GM23338 (cell line): ENCODE results near the gene LRWD1. TPM values are rescaled to one million over a fixed set of nuclear protein-coding genes. Genes with fewer than 3 reads are reported as not detected.

ENCODE experiments used
- ATAC-seq: fragments of 200-7000 bp; cut with Tn5 transposase; 3 replicates; pipeline ENCODE4 v1.9.1; 2020
- DNase-seq: peaks from one replicate; pipeline ENCODE4 v3.0.0-alpha.2; 2015; ENCODE audit warnings: low spot score
- H2AFZ ChIP-seq: fragments of 200-600 bp; sonication (generic); 2 replicates; pipeline ENCODE4 v1.8.0; 2016; ENCODE audit warnings: antibody characterized with exemption, mild to moderate bottlenecking, moderate library complexity
- H3F3A ChIP-seq: fragments of 200-600 bp; sonication (generic); replicated peaks from 2 replicates; pipeline ENCODE4 v1.8.0; 2017; ENCODE audit warnings: antibody characterized with exemption, mixed run types, low read depth
- H3K27ac ChIP-seq: fragments of 200-600 bp; sonication (generic); 2 replicates; pipeline ENCODE4 v1.6.1; 2016; ENCODE audit warnings: low read depth
- H3K27me3 ChIP-seq: fragments of 200-600 bp; sonication (generic); 2 replicates; pipeline ENCODE4 v1.8.0; 2016; ENCODE audit warnings: mild to moderate bottlenecking, mixed run types, moderate library complexity; ENCODE audit not compliant: insufficient read depth
- H3K36me3 ChIP-seq: fragments of 200-600 bp; sonication (generic); 2 replicates; pipeline ENCODE4 v1.8.0; 2016; ENCODE audit warnings: mild to moderate bottlenecking; ENCODE audit not compliant: insufficient read depth
- H3K4me1 ChIP-seq: fragments of 200-600 bp; sonication (generic); 2 replicates; pipeline ENCODE4 v1.8.0; 2016; ENCODE audit warnings: mild to moderate bottlenecking, moderate library complexity; ENCODE audit not compliant: insufficient read depth
- H3K4me2 ChIP-seq: fragments of 200-600 bp; sonication (generic); 2 replicates; pipeline ENCODE4 v1.7.1; 2017; ENCODE audit warnings: mixed run types
- H3K4me3 ChIP-seq: fragments of 200-600 bp; sonication (generic); 2 replicates; pipeline ENCODE4 v1.6.1; 2016; ENCODE audit warnings: mixed run types
- H3K79me2 ChIP-seq: fragments of 200-600 bp; sonication (generic); replicated peaks from 2 replicates; pipeline ENCODE4 v1.8.0; 2017; ENCODE audit warnings: mild to moderate bottlenecking; ENCODE audit not compliant: insufficient read depth
- H3K9me2 ChIP-seq: fragments of 200-600 bp; sonication (generic); 2 replicates; pipeline ENCODE4 v1.8.0; 2017; ENCODE audit not compliant: insufficient read depth
- H4K20me1 ChIP-seq: fragments of 200-600 bp; sonication (generic); replicated peaks from 2 replicates; pipeline ENCODE4 v1.8.0; 2017; ENCODE audit warnings: mild to moderate bottlenecking; ENCODE audit not compliant: insufficient read depth
- H3K27ac Mint-ChIP-seq: 2 replicates; pipeline ENCODE4 v1.8.0; 2020; ENCODE audit warnings: inconsistent platforms, mild to moderate bottlenecking, moderate library complexity, mixed read lengths
- H3K27me3 Mint-ChIP-seq: 3 replicates; pipeline ENCODE4 v1.8.0; 2022; ENCODE audit warnings: low read depth, mild to moderate bottlenecking, moderate library complexity, mixed read lengths, inconsistent platforms; ENCODE audit not compliant: insufficient read depth, poor library complexity
- H3K36me3 Mint-ChIP-seq: 3 replicates; pipeline ENCODE4 v1.8.0; 2021; ENCODE audit warnings: low read depth, mild to moderate bottlenecking, inconsistent platforms, moderate library complexity, mixed read lengths
- H3K4me1 Mint-ChIP-seq: 3 replicates; pipeline ENCODE4 v1.8.0; 2020; ENCODE audit warnings: mild to moderate bottlenecking, inconsistent platforms, mixed read lengths
- H3K4me3 Mint-ChIP-seq: 3 replicates; pipeline ENCODE4 v1.8.0; 2021; ENCODE audit warnings: moderate library complexity, mild to moderate bottlenecking, inconsistent platforms, mixed read lengths
- H3K9me3 Mint-ChIP-seq: 3 replicates; pipeline ENCODE4 v1.8.0; 2020; ENCODE audit warnings: moderate library complexity, mild to moderate bottlenecking, inconsistent platforms, mixed read lengths
- CREB1 ChIP-seq: fragments of 250-450 bp; sonication (Bioruptor Pico); IDR thresholded peaks from 2 replicates; pipeline ENCODE4 v1.5.0; 2020; ENCODE audit warnings: low read depth, mild to moderate bottlenecking, moderate library complexity
- EZH2 ChIP-seq: fragments of 200-600 bp; sonication (generic); IDR thresholded peaks from one replicate; pipeline ENCODE4 v1.8.0; 2017; ENCODE audit warnings: antibody characterized with exemption, mild to moderate bottlenecking, low read depth; ENCODE audit not compliant: unreplicated experiment
- EZH2phosphoT487 ChIP-seq: fragments of 200-600 bp; sonication (generic); IDR thresholded peaks from one replicate; pipeline ENCODE4 v1.8.1; 2018; ENCODE audit warnings: antibody characterized with exemption; ENCODE audit not compliant: unreplicated experiment
- JUNB ChIP-seq: IDR thresholded peaks from one replicate; pipeline ENCODE4 v1.6.1; 2016; ENCODE audit warnings: antibody characterized with exemption; ENCODE audit not compliant: unreplicated experiment
- NANOG ChIP-seq: IDR thresholded peaks from 2 replicates; pipeline ENCODE4 v1.6.1; 2016; ENCODE audit warnings: antibody characterized with exemption, borderline replicate concordance
- POLR2AphosphoS5 ChIP-seq: IDR thresholded peaks from 2 replicates; pipeline ENCODE4 v1.6.1; 2016; ENCODE audit warnings: antibody characterized with exemption, low read depth
- STAT1 ChIP-seq: IDR thresholded peaks from one replicate; pipeline ENCODE4 v1.6.1; 2016; ENCODE audit warnings: antibody characterized with exemption; ENCODE audit not compliant: unreplicated experiment
- ZNF114 ChIP-seq: fragments of 250-450 bp; sonication (Bioruptor Pico); IDR thresholded peaks from 2 replicates; pipeline ENCODE4 v1.5.0; 2020; ENCODE audit warnings: mild to moderate bottlenecking, moderate library complexity
- ZNF331 ChIP-seq: fragments of 250-450 bp; sonication (Bioruptor Pico); IDR thresholded peaks from 2 replicates; pipeline ENCODE4 v1.5.0; 2020; ENCODE audit warnings: low read depth, mild to moderate bottlenecking, moderate library complexity
- polyA plus RNA-seq: library from polyadenylated mRNA; unstranded; fragments of >200 nt; fragmentation: Nextera tagmentation; extraction: Ambion mirVana; gene quantifications from 2 replicates; pipeline ENCODE4 v1.2.1, GENCODE V29; 2016
- total RNA-seq: library from RNA; depleted of rRNA; stranded (reverse); fragments of >200 nt; shearing (Covaris generic); gene quantifications from 2 replicates; pipeline ENCODE4 v1.2.3, GENCODE V29; 2014
- TF ChIP-seq, protein P1 (sequence below): IDR thresholded peaks from one replicate; pipeline ENCODE4 v1.6.1; 2018; ENCODE audit warnings: antibody characterized with exemption; ENCODE audit not compliant: unreplicated experiment
- TF ChIP-seq, protein P2 (sequence below): fragments of 250-450 bp; sonication (Bioruptor Pico); IDR thresholded peaks from 2 replicates; pipeline ENCODE4 v1.5.0; 2020; ENCODE audit warnings: mild to moderate bottlenecking, moderate library complexity
- TF ChIP-seq, protein P3 (sequence below), 2 experiments: fragments of 200-600 bp in 1 of 2; sonication (generic) in 1 of 2; conservative IDR thresholded peaks; 2 replicates each; pipeline versions ENCODE4 v1.5.1 to v1.6.1; 2016 to 2017; ENCODE audit warnings: antibody characterized with exemption in 2 of 2, low read depth in 2 of 2, mild to moderate bottlenecking in 2 of 2, moderate library complexity in 1 of 2
- TF ChIP-seq, protein P4 (sequence below): IDR thresholded peaks from 2 replicates; pipeline ENCODE4 v1.6.1; 2016; ENCODE audit warnings: antibody characterized with exemption

LRWD1 gene
- total and polyA plus RNA-seq, 2 experiments from 2014 or later, result 24.0 to 55.2 TPM

DNA sequence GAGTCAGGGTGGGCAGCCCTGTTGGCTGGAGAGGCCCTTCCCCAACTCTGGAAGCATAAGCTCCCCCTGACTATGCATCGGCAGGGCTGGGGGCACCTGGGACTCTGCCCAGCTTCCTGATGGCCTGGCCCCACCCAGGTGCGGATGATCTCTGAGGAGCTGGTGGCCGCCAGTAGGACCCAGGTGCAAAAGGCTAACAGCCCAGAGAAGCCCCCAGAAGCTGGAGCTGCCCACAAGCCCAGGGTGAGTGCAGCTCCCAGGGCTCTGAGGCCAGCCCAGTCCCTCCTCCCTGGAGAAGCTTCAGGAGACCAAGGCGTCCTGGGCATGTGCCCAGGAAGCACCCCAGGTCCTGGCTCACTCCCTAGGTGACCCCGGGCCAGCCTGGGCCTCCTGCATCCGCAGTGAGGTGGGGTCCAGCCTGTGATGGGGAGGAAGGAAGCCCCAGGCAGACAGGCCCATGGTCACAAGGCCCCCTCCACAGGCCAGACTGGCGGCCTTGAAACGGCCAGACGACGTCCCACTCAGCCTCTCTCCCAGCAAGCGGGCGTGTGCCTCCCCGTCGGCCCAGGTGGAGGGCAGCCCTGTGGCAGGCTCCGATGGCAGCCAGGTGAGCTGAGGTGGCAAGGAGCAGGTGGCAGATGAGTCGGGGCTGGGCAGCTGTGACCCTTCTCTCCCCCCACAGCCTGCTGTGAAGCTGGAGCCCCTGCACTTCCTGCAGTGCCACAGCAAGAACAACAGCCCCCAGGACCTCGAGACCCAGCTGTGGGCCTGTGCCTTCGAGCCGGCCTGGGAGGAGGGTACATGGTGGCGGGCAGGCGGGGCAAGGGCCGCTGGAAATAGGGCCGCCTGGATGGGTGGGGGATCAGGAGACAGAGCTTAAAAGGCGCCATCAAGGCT, 3.0 kb downstream of the LRWD1 start:
- TF ChIP-seq EZH2 (no peak), ZNF114 (CRISPR knock-in tag) (no peak), CREB1 (CRISPR knock-in tag) (no peak), ZNF331 (CRISPR knock-in tag) (no peak), STAT1 (no peak), JUNB (no peak), EZH2phosphoT487 (no peak), NANOG (no peak), POLR2AphosphoS5 (no peak)
- TF ChIP-seq, protein P1, sequence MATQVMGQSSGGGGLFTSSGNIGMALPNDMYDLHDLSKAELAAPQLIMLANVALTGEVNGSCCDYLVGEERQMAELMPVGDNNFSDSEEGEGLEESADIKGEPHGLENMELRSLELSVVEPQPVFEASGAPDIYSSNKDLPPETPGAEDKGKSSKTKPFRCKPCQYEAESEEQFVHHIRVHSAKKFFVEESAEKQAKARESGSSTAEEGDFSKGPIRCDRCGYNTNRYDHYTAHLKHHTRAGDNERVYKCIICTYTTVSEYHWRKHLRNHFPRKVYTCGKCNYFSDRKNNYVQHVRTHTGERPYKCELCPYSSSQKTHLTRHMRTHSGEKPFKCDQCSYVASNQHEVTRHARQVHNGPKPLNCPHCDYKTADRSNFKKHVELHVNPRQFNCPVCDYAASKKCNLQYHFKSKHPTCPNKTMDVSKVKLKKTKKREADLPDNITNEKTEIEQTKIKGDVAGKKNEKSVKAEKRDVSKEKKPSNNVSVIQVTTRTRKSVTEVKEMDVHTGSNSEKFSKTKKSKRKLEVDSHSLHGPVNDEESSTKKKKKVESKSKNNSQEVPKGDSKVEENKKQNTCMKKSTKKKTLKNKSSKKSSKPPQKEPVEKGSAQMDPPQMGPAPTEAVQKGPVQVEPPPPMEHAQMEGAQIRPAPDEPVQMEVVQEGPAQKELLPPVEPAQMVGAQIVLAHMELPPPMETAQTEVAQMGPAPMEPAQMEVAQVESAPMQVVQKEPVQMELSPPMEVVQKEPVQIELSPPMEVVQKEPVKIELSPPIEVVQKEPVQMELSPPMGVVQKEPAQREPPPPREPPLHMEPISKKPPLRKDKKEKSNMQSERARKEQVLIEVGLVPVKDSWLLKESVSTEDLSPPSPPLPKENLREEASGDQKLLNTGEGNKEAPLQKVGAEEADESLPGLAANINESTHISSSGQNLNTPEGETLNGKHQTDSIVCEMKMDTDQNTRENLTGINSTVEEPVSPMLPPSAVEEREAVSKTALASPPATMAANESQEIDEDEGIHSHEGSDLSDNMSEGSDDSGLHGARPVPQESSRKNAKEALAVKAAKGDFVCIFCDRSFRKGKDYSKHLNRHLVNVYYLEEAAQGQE, result no peak
- TF ChIP-seq, protein P2, sequence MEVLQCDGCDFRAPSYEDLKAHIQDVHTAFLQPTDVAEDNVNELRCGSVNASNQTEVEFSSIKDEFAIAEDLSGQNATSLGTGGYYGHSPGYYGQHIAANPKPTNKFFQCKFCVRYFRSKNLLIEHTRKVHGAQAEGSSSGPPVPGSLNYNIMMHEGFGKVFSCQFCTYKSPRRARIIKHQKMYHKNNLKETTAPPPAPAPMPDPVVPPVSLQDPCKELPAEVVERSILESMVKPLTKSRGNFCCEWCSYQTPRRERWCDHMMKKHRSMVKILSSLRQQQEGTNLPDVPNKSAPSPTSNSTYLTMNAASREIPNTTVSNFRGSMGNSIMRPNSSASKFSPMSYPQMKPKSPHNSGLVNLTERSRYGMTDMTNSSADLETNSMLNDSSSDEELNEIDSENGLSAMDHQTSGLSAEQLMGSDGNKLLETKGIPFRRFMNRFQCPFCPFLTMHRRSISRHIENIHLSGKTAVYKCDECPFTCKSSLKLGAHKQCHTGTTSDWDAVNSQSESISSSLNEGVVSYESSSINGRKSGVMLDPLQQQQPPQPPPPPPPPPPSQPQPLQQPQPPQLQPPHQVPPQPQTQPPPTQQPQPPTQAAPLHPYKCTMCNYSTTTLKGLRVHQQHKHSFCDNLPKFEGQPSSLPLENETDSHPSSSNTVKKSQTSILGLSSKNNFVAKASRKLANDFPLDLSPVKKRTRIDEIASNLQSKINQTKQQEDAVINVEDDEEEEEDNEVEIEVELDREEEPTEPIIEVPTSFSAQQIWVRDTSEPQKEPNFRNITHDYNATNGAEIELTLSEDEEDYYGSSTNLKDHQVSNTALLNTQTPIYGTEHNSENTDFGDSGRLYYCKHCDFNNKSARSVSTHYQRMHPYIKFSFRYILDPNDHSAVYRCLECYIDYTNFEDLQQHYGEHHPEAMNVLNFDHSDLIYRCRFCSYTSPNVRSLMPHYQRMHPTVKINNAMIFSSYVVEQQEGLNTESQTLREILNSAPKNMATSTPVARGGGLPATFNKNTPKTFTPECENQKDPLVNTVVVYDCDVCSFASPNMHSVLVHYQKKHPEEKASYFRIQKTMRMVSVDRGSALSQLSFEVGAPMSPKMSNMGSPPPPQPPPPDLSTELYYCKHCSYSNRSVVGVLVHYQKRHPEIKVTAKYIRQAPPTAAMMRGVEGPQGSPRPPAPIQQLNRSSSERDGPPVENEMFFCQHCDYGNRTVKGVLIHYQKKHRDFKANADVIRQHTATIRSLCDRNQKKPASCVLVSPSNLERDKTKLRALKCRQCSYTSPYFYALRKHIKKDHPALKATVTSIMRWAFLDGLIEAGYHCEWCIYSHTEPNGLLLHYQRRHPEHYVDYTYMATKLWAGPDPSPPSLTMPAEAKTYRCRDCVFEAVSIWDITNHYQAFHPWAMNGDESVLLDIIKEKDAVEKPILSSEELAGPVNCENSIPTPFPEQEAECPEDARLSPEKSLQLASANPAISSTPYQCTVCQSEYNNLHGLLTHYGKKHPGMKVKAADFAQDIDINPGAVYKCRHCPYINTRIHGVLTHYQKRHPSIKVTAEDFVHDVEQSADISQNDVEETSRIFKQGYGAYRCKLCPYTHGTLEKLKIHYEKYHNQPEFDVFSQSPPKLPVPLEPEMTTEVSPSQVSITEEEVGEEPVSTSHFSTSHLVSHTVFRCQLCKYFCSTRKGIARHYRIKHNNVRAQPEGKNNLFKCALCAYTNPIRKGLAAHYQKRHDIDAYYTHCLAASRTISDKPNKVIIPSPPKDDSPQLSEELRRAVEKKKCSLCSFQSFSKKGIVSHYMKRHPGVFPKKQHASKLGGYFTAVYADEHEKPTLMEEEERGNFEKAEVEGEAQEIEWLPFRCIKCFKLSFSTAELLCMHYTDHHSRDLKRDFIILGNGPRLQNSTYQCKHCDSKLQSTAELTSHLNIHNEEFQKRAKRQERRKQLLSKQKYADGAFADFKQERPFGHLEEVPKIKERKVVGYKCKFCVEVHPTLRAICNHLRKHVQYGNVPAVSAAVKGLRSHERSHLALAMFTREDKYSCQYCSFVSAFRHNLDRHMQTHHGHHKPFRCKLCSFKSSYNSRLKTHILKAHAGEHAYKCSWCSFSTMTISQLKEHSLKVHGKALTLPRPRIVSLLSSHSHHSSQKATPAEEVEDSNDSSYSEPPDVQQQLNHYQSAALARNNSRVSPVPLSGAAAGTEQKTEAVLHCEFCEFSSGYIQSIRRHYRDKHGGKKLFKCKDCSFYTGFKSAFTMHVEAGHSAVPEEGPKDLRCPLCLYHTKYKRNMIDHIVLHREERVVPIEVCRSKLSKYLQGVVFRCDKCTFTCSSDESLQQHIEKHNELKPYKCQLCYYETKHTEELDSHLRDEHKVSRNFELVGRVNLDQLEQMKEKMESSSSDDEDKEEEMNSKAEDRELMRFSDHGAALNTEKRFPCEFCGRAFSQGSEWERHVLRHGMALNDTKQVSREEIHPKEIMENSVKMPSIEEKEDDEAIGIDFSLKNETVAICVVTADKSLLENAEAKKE (CRISPR knock-in tag), result no peak
- TF ChIP-seq, protein P3, sequence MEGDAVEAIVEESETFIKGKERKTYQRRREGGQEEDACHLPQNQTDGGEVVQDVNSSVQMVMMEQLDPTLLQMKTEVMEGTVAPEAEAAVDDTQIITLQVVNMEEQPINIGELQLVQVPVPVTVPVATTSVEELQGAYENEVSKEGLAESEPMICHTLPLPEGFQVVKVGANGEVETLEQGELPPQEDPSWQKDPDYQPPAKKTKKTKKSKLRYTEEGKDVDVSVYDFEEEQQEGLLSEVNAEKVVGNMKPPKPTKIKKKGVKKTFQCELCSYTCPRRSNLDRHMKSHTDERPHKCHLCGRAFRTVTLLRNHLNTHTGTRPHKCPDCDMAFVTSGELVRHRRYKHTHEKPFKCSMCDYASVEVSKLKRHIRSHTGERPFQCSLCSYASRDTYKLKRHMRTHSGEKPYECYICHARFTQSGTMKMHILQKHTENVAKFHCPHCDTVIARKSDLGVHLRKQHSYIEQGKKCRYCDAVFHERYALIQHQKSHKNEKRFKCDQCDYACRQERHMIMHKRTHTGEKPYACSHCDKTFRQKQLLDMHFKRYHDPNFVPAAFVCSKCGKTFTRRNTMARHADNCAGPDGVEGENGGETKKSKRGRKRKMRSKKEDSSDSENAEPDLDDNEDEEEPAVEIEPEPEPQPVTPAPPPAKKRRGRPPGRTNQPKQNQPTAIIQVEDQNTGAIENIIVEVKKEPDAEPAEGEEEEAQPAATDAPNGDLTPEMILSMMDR (conservative IDR thresholded peaks at IDR 0.05; ENCODE audit: low read depth in 2 of 2), result no peak
- TF ChIP-seq, protein P4, sequence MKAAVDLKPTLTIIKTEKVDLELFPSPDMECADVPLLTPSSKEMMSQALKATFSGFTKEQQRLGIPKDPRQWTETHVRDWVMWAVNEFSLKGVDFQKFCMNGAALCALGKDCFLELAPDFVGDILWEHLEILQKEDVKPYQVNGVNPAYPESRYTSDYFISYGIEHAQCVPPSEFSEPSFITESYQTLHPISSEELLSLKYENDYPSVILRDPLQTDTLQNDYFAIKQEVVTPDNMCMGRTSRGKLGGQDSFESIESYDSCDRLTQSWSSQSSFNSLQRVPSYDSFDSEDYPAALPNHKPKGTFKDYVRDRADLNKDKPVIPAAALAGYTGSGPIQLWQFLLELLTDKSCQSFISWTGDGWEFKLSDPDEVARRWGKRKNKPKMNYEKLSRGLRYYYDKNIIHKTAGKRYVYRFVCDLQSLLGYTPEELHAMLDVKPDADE, result no peak
- Histone ChIP-seq H3K36me3 (no peaks in the 10 kb centered on the region), H3K79me2 (peaks cover 14% of the 10 kb centered on the region), H3K4me2 (no peak overlapping the region), H3K27ac (no peak overlapping the region), H2AFZ (no peak overlapping the region), H4K20me1 (peaks cover 4% of the 10 kb centered on the region; the same call in 1 of the 2 replicates), H3K4me3 (no peak overlapping the region), H3K27me3 (no peaks in the 10 kb centered on the region), H3F3A (peaks cover 6% of the 10 kb centered on the region; the same call in 1 of the 2 replicates), H3K9me2 (no peaks in the 10 kb centered on the region), H3K4me1 (0 out of 2 replicates have a peak, but pooled peaks cover 11% of the 10 kb centered on the region)
- Mint-ChIP-seq H3K27me3 (peaks cover 29% of the 10 kb centered on the region), H3K27ac (no peak overlapping the region), H3K36me3 (peaks cover 16% of the 10 kb centered on the region), H3K4me1 (peaks cover 18% of the 10 kb centered on the region), H3K4me3 (no peak overlapping the region), H3K9me3 (peaks cover 3% of the 10 kb centered on the region; the same call in 1 of the 3 replicates)
- ATAC-seq, result no peak
- DNase-seq, result no peak
